Keratinocyte (primary cell): Measurements from ENCODE around the gene ZSWIM2. TPM values are rescaled to one million over a fixed set of nuclear protein-coding genes. Genes with fewer than 3 reads are reported as not detected.

Source experiments
- DNase-seq: peaks from one replicate; pipeline ENCODE4 v3.0.0-alpha.2; 2011; ENCODE audit warnings: low read depth, missing footprints, low spot score
- FAIRE-seq: peaks from 2 replicates; lab custom pipeline; 2011; peaks lifted over from hg19 to GRCh38; lab: Jason Lieb, UNC
- H2AFZ ChIP-seq: 2 replicates; pipeline ENCODE4 v1.6.0; 2012; ENCODE audit warnings: low read length, control low read depth, inconsistent platforms; ENCODE audit not compliant: control insufficient read depth
- H3K27ac ChIP-seq: 2 replicates; pipeline ENCODE4 v1.5.1; 2011; ENCODE audit warnings: low read length; ENCODE audit not compliant: control insufficient read depth, insufficient read depth
- H3K27me3 ChIP-seq: 3 replicates; pipeline ENCODE4 v1.6.0; 2011; ENCODE audit warnings: low read length; ENCODE audit not compliant: control insufficient read depth, insufficient read depth; ENCODE audit errors: extremely low read depth
- H3K36me3 ChIP-seq, 2 experiments: 2 replicates in 1 of 2; 3 replicates in 1 of 2; pipeline ENCODE4 v1.5.1; 2011; ENCODE audit warnings: low read length in 2 of 2, mild to moderate bottlenecking in 1 of 2; ENCODE audit not compliant: control insufficient read depth in 2 of 2, insufficient read depth in 2 of 2; ENCODE audit errors: extremely low read depth in 1 of 2
- H3K4me1 ChIP-seq: 3 replicates; pipeline ENCODE4 v1.5.1; 2011; ENCODE audit warnings: low read length; ENCODE audit not compliant: control insufficient read depth, insufficient read depth; ENCODE audit errors: extremely low read depth
- H3K4me2 ChIP-seq: 3 replicates; pipeline ENCODE4 v1.6.0; 2011; ENCODE audit warnings: low read depth, low read length; ENCODE audit not compliant: control insufficient read depth, insufficient read depth; ENCODE audit errors: extremely low read depth
- H3K4me3 ChIP-seq, 3 experiments: fragments of 200-600 bp in 1 of 3; sonication (generic) in 1 of 3; 2 replicates in 2 of 3; 3 replicates in 1 of 3; pipeline ENCODE4 v1.5.1; 2011 to 2016; ENCODE audit warnings: low read length in 3 of 3, mild to moderate bottlenecking in 3 of 3, control low read depth in 2 of 3, inconsistent platforms in 1 of 3, low read depth in 1 of 3, mixed read lengths in 1 of 3, mixed run types in 1 of 3, moderate library complexity in 1 of 3; ENCODE audit not compliant: control insufficient read depth in 2 of 3, insufficient read depth in 2 of 3; ENCODE audit errors: extremely low read depth in 1 of 3
- H3K79me2 ChIP-seq: 2 replicates; pipeline ENCODE4 v1.6.0; 2012; ENCODE audit warnings: low read length; ENCODE audit not compliant: control insufficient read depth, insufficient read depth
- H3K9ac ChIP-seq: 3 replicates; pipeline ENCODE4 v1.6.0; 2011; ENCODE audit warnings: low read length; ENCODE audit not compliant: control insufficient read depth, insufficient read depth; ENCODE audit errors: extremely low read depth
- H3K9me1 ChIP-seq: 3 replicates; pipeline ENCODE4 v1.6.0; 2011; ENCODE audit warnings: low read length; ENCODE audit not compliant: control insufficient read depth, insufficient read depth; ENCODE audit errors: extremely low read depth
- H3K9me3 ChIP-seq: 2 replicates; pipeline ENCODE4 v1.5.1; 2012; ENCODE audit warnings: low read depth, low read length; ENCODE audit not compliant: control insufficient read depth
- H4K20me1 ChIP-seq: 3 replicates; pipeline ENCODE4 v1.6.0; 2011; ENCODE audit warnings: low read length; ENCODE audit not compliant: control insufficient read depth, insufficient read depth; ENCODE audit errors: extremely low read depth
- EZH2 ChIP-seq: IDR thresholded peaks from one replicate; pipeline ENCODE4 v1.6.1; 2012; ENCODE audit warnings: inconsistent platforms, mild to moderate bottlenecking, low read length, moderate library complexity
- dilution Hi-C: fragments of 300-500 bp; cut with MboI; formaldehyde crosslinking; loops from one replicate; pipeline ENCODE4 v1.7.0; 2020; ENCODE audit warnings: low sequenced_read_pairs; ENCODE audit not compliant: extremely low pct_ligation_motif_present
- polyA plus RNA-seq, 5 experiments: library from polyadenylated mRNA; depleted of rRNA in 3 of 5; stranded (reverse) in 3 of 5; stranded (forward) in 1 of 5; unstranded in 1 of 5; fragments of >200 nt; gene quantifications; 1 replicate in 1 of 5; 2 replicates in 3 of 5; 3 replicates in 1 of 5; pipeline versions ENCODE4 v1.2.1 to v1.2.3, GENCODE V29; 2011 to 2012; ENCODE audit warnings: missing spikeins in 2 of 5, low read depth in 1 of 5, low replicate concordance in 1 of 5
- TF ChIP-seq, protein P1 (sequence below), 3 experiments: IDR thresholded peaks in 1 of 3; conservative IDR thresholded peaks in 1 of 3; optimal IDR thresholded peaks in 1 of 3; 2 replicates in 2 of 3; 3 replicates in 1 of 3; pipeline versions ENCODE3 to v1.5.1; 2011; ENCODE audit warnings: low read length in 3 of 3, mild to moderate bottlenecking in 3 of 3, moderate library complexity in 2 of 3, control low read depth in 1 of 3, inconsistent platforms in 1 of 3; ENCODE audit not compliant: insufficient read depth in 2 of 3; ENCODE audit errors: extremely low read depth in 1 of 3

The ZSWIM2 gene
- polyA plus RNA-seq, 1 donor (not counting 4 experiments of a cell fraction or from before 2014, with no cell fraction given) = not detected

DNA sequence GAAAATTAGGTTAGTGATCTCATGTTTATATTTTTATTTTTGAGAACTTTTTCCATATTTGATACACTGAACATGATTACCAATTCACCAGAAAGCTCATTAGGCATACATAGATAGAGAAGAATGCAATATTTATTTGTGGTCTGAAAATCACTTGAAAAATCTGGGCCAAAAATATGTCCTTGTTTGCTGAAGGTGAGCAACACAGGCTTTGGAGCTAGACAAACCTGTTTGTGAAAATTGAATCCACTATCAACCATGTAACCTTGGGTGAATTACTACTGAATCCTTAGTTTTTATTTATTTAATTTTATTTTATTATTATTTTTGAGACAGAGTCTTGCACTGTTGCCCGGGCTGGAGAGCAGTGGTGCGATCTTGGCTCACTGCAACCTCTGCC lies 46.5 kb upstream of the ZSWIM2 start:
- Histone ChIP-seq H3K4me2 (no peak overlapping the region), H3K9ac (no peak overlapping the region), H2AFZ (no peak overlapping the region), H3K4me3 (no peak overlapping the region), H3K9me1 (no peaks in the 10 kb centered on the region), H3K4me1 (no peaks in the 10 kb centered on the region), H3K27ac (no peak overlapping the region), H3K36me3 (no peaks in the 10 kb centered on the region), H3K9me3 (no peaks in the 10 kb centered on the region), H3K27me3 (no peaks in the 10 kb centered on the region), H4K20me1 (no peaks in the 10 kb centered on the region), H3K79me2 (no peaks in the 10 kb centered on the region)
- no peak for DNase-seq
- FAIRE-seq = no peak
- TF ChIP-seq, protein P1, sequence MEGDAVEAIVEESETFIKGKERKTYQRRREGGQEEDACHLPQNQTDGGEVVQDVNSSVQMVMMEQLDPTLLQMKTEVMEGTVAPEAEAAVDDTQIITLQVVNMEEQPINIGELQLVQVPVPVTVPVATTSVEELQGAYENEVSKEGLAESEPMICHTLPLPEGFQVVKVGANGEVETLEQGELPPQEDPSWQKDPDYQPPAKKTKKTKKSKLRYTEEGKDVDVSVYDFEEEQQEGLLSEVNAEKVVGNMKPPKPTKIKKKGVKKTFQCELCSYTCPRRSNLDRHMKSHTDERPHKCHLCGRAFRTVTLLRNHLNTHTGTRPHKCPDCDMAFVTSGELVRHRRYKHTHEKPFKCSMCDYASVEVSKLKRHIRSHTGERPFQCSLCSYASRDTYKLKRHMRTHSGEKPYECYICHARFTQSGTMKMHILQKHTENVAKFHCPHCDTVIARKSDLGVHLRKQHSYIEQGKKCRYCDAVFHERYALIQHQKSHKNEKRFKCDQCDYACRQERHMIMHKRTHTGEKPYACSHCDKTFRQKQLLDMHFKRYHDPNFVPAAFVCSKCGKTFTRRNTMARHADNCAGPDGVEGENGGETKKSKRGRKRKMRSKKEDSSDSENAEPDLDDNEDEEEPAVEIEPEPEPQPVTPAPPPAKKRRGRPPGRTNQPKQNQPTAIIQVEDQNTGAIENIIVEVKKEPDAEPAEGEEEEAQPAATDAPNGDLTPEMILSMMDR (optimal IDR thresholded peaks at IDR 0.05 in 1 of 3, IDR thresholded peaks at IDR 0.05 in 1 of 3, conservative IDR thresholded peaks at IDR 0.05 in 1 of 3; ENCODE audit: extremely low read depth in 1 of 3, insufficient read depth in 2 of 3, low read length in 3 of 3) = no peak
- TF ChIP-seq EZH2 = no peak
- dilution Hi-C loops = no loop called here

DNA sequence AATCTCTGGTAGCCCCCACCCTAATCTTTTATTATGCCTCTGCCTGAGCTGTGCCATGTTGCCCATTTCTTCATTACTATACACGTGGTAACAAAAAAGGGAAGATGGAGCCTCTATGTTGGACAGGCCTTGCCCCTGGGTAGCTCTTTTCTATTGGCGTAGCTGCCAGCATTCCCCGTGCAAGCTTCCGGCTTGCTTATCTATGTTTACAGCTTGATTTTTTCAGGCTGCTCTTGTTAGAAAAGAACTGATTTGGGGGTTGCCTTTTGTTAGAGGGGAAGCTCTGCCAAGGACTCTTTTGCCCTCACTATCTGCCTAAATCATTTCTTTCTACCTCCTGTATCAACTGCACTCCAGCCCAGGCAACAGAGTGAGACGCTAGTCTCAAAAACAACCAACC lies 45.5 kb upstream of the ZSWIM2 start:
- H3K79me2 ChIP-seq = no peaks in the 10 kb centered on the region
- no peak overlapping the region for H3K27ac ChIP-seq
- no peak overlapping the region for H3K9ac ChIP-seq
- dilution Hi-C loops = no loop called here
- no peaks in the 10 kb centered on the region for H3K27me3 ChIP-seq
- no peaks in the 10 kb centered on the region for H4K20me1 ChIP-seq
- H3K9me1 ChIP-seq = no peaks in the 10 kb centered on the region
- H3K4me2 ChIP-seq = no peak overlapping the region
- FAIRE-seq (no peak), DNase-seq (no peak)
- no peaks in the 10 kb centered on the region for H3K36me3 ChIP-seq
- H3K4me1 ChIP-seq = no peaks in the 10 kb centered on the region
- H3K9me3 ChIP-seq = no peaks in the 10 kb centered on the region
- H2AFZ ChIP-seq = no peak overlapping the region
- no peak overlapping the region for H3K4me3 ChIP-seq
- TF ChIP-seq, protein P1 (optimal IDR thresholded peaks at IDR 0.05 in 1 of 3, IDR thresholded peaks at IDR 0.05 in 1 of 3, conservative IDR thresholded peaks at IDR 0.05 in 1 of 3; ENCODE audit: extremely low read depth in 1 of 3, insufficient read depth in 2 of 3, low read length in 3 of 3) = no peak
- TF ChIP-seq EZH2 = no peak
